GM12878 (cell line): ENCODE measurements around the gene FBN3. TPM values are rescaled to one million over a fixed set of nuclear protein-coding genes. Genes with fewer than 3 reads are reported as not detected.

Experiments used
- ATAC-seq: fragments of 200-7000 bp; cut with Tn5 transposase; 3 replicates; pipeline ENCODE4 v1.9.1; 2020; ENCODE audit warnings: mild to moderate bottlenecking, moderate library complexity
- BruUV-seq: library from RNA; stranded (reverse); fragments of 400-500 nt; replicated peaks from 2 replicates; lab custom pipeline; 2021; lab: Mats Ljungman, UMichigan
- CTCF ChIA-PET: fragments of 300-600 bp; sonication (Branson Sonifier 250); formaldehyde crosslinking; extraction: SDS; loops from one replicate; lab custom pipeline; 2021; ENCODE audit warnings: inconsistent platforms; lab: Yijun Ruan, JAX
- POLR2A ChIA-PET: fragments of 350-600 bp; formaldehyde crosslinking; extraction: SDS; loops from one replicate; lab custom pipeline; 2021; ENCODE audit warnings: inconsistent platforms; lab: Charles Lee
- RAD21 ChIA-PET: fragments of 300-600 bp; sonication (Branson Sonifier 250); formaldehyde crosslinking; loops from one replicate; lab custom pipeline; 2023; ENCODE audit warnings: antibody characterized with exemption; ENCODE audit not compliant: unreplicated experiment; lab: Charles Lee
- SMC1A ChIA-PET: fragments of 300-600 bp; sonication (Branson Sonifier 250); formaldehyde crosslinking; loops from one replicate; lab custom pipeline; 2023; ENCODE audit not compliant: unreplicated experiment, uncharacterized antibody; lab: Charles Lee
- DNase-seq: peaks from one replicate; pipeline ENCODE4 v3.0.0-alpha.2; 2011; ENCODE audit warnings: low read depth, low spot score
- FAIRE-seq: peaks from 3 replicates; lab custom pipeline; 2011; peaks lifted over from hg19 to GRCh38; lab: Jason Lieb, UNC
- H2AFZ ChIP-seq: 2 replicates; pipeline ENCODE4 v1.6.0; 2011; ENCODE audit warnings: low read depth, low read length, control low read depth; ENCODE audit not compliant: control insufficient read depth
- H3K27ac ChIP-seq: 2 replicates; pipeline ENCODE4 v1.5.1; 2011; ENCODE audit warnings: control low read depth; ENCODE audit not compliant: control insufficient read depth, insufficient read depth
- H3K27me3 ChIP-seq, 2 experiments: replicated peaks in 1 of 2; 2 replicates each; pipeline versions ENCODE4 v1.6.0 to v1.6.1; 2011; ENCODE audit warnings: low read length in 1 of 2; ENCODE audit not compliant: control insufficient read depth in 2 of 2, insufficient read depth in 2 of 2
- H3K36me3 ChIP-seq, 2 experiments: 2 replicates each; pipeline ENCODE4 v1.5.1; 2011; ENCODE audit warnings: low read length in 1 of 2; ENCODE audit not compliant: control insufficient read depth in 2 of 2, insufficient read depth in 2 of 2
- H3K4me1 ChIP-seq: 2 replicates; pipeline ENCODE4 v1.6.1; 2011; ENCODE audit warnings: mild to moderate bottlenecking, low read length, moderate library complexity, mixed read lengths; ENCODE audit not compliant: control insufficient read depth, insufficient read depth
- H3K4me2 ChIP-seq: 2 replicates; pipeline ENCODE4 v1.6.0; 2011; ENCODE audit warnings: control low read depth; ENCODE audit not compliant: control insufficient read depth, insufficient read depth
- H3K4me3 ChIP-seq: fragments of 200-600 bp; sonication (generic); 2 replicates; pipeline ENCODE4 v1.5.1; 2016
- H3K79me2 ChIP-seq: 2 replicates; pipeline ENCODE4 v1.6.0; 2011; ENCODE audit warnings: low read length; ENCODE audit not compliant: control insufficient read depth, insufficient read depth
- H3K9ac ChIP-seq: 2 replicates; pipeline ENCODE4 v1.8.0; 2011; ENCODE audit warnings: low read length, control low read depth, mixed read lengths; ENCODE audit not compliant: control insufficient read depth, insufficient read depth
- H3K9me3 ChIP-seq: replicated peaks from 3 replicates; pipeline ENCODE4 v1.5.1; 2011; ENCODE audit warnings: mild to moderate bottlenecking, low read length; ENCODE audit not compliant: control insufficient read depth, insufficient read depth
- H4K20me1 ChIP-seq: 2 replicates; pipeline ENCODE4 v1.6.0; 2011; ENCODE audit not compliant: control insufficient read depth, insufficient read depth
- ATF7 ChIP-seq: fragments of 450-650 bp; IDR thresholded peaks from 2 replicates; pipeline ENCODE4 v1.6.1; 2016; ENCODE audit warnings: low read depth, mild to moderate bottlenecking
- E4F1 ChIP-seq: fragments of 450-650 bp; IDR thresholded peaks from 2 replicates; pipeline ENCODE4 v1.6.1; 2018; ENCODE audit warnings: borderline replicate concordance, mild to moderate bottlenecking; ENCODE audit not compliant: partially characterized antibody
- HCFC1 ChIP-seq: fragments of 150-350 bp; IDR thresholded peaks from 2 replicates; pipeline ENCODE4 v1.6.1; 2014; ENCODE audit warnings: low read length
- LARP7 ChIP-seq: fragments of 450-650 bp; IDR thresholded peaks from 2 replicates; pipeline ENCODE4 v1.6.1; 2017; ENCODE audit warnings: mild to moderate bottlenecking
- MEF2B ChIP-seq: fragments of 450-650 bp; IDR thresholded peaks from 2 replicates; pipeline ENCODE4 v1.6.1; 2018; ENCODE audit warnings: mild to moderate bottlenecking, moderate library complexity; ENCODE audit not compliant: partially characterized antibody, poor library complexity, severe bottlenecking
- MXI1 ChIP-seq: fragments of 150-350 bp; IDR thresholded peaks from 2 replicates; pipeline ENCODE4 v1.6.1; 2011; ENCODE audit warnings: low read depth, mild to moderate bottlenecking, inconsistent platforms, low read length, improper control_type of control experiment
- NRF1 ChIP-seq: conservative IDR thresholded peaks from 2 replicates; pipeline ENCODE4 v1.6.1; 2011; ENCODE audit warnings: mild to moderate bottlenecking, low read depth, low read length, improper control_type of control experiment
- PAX8 ChIP-seq: fragments of 450-650 bp; IDR thresholded peaks from 2 replicates; pipeline ENCODE4 v1.6.1; 2017; ENCODE audit warnings: mild to moderate bottlenecking, moderate library complexity
- PKNOX1 ChIP-seq: fragments of 450-650 bp; IDR thresholded peaks from 2 replicates; pipeline ENCODE4 v1.6.1; 2016; ENCODE audit warnings: mild to moderate bottlenecking
- RELA ChIP-seq: fragments of 450-650 bp; IDR thresholded peaks from 2 replicates; pipeline ENCODE4 v1.8.0; 2014; ENCODE audit warnings: borderline replicate concordance; ENCODE audit not compliant: partially characterized antibody
- RFX5 ChIP-seq: IDR thresholded peaks from 2 replicates; pipeline ENCODE4 v1.6.1; 2011; ENCODE audit warnings: low read depth, low read length, improper control_type of control experiment
- RUNX3 ChIP-seq: IDR thresholded peaks from 2 replicates; pipeline ENCODE4 v1.6.1; 2012; ENCODE audit warnings: low read length, inconsistent platforms
- SMARCA5 ChIP-seq: fragments of 450-650 bp; IDR thresholded peaks from 2 replicates; pipeline ENCODE4 v1.6.1; 2017; ENCODE audit warnings: mild to moderate bottlenecking
- STAT3 ChIP-seq: IDR thresholded peaks from 2 replicates; pipeline ENCODE4 v1.6.1; 2011; ENCODE audit warnings: low read depth, low read length, improper control_type of control experiment
- USF2 ChIP-seq: IDR thresholded peaks from 2 replicates; pipeline ENCODE4 v1.6.1; 2011; ENCODE audit warnings: low read depth, low read length, improper control_type of control experiment, borderline replicate concordance
- ZBTB40 ChIP-seq: fragments of 450-650 bp; IDR thresholded peaks from 2 replicates; pipeline ENCODE4 v1.6.1; 2016; ENCODE audit warnings: mild to moderate bottlenecking, moderate library complexity, borderline replicate concordance
- WGBS: methylation state at CpG from one replicate; pipeline ENCODE4 v1.1.6; 2016; ENCODE audit warnings: low lambda C conversion rate; ENCODE audit not compliant: insufficient replicate concordance, insufficient coverage; ENCODE audit errors: missing lambda C conversion rate; 5-methylcytosine and 5-hydroxymethylcytosine counted together
- in situ Hi-C: fragments of 300-500 bp; cut with MboI; formaldehyde crosslinking; loops from 9 replicates; pipeline ENCODE4 v1.14.3; 2018; ENCODE audit warnings: mixed read lengths
- intact Hi-C: fragments of 100-400 bp; cut with micrococcal nuclease; formaldehyde crosslinking; loops from one replicate; pipeline ENCODE4 v1.14.2; 2022; ENCODE audit not compliant: unreplicated experiment
- polyA plus RNA-seq, 11 experiments: library from polyadenylated mRNA; depleted of rRNA in 4 of 11; unstranded in 6 of 11; stranded (reverse) in 5 of 11; fragments of >200 nt; fragmentation: Nextera tagmentation in 4 of 11; fragmentation: Illumina TruSeq in 1 of 11; extraction: Ambion mirVana in 4 of 11; extraction: Trizol in 1 of 11; gene quantifications; 1 replicate in 1 of 11; 2 replicates in 10 of 11; pipeline versions ENCODE4 v1.2.1 to v1.2.3, GENCODE V29; 2011 to 2016; ENCODE audit warnings: inconsistent platforms in 2 of 11, missing spikeins in 2 of 11, low read depth in 1 of 11
- total RNA-seq, 4 experiments: library from RNA; depleted of rRNA in 3 of 4; stranded (reverse); fragments of >200 nt in 3 of 4; fragmentation: Illumina TruSeq in 1 of 4; extraction: Trizol in 1 of 4; gene quantifications; 2 replicates each; pipeline versions ENCODE4 v1.2.1 to v1.2.3, GENCODE V29; 2013 to 2021
- TF ChIP-seq, protein P1 (sequence below): fragments of 450-650 bp; IDR thresholded peaks from 2 replicates; pipeline ENCODE4 v1.6.1; 2014; ENCODE audit warnings: mild to moderate bottlenecking

Gene FBN3
- total and polyA plus RNA-seq, 10 of the 15 experiments (the other 5 are each of a cell fraction or from before 2014, with no cell fraction given) = 0.05 TPM; not detected in 9

GRCh38 chr19:8039231-8039630 is 110.2 kb downstream of the FBN3 start:
- Histone ChIP-seq H3K4me2 (no peak overlapping the region), H3K4me3 (no peak overlapping the region), H4K20me1 (no peaks in the 10 kb centered on the region), H3K36me3 (no peaks in the 10 kb centered on the region), H3K9ac (no peak overlapping the region), H3K27ac (no peak overlapping the region), H3K27me3 (no peaks in the 10 kb centered on the region), H3K4me1 (no peaks in the 10 kb centered on the region), H3K9me3 (no peaks in the 10 kb centered on the region)
- no peak for ATAC-seq
- WGBS = 78% methylated on average over 3 of the region's 3 CpGs
- DNase-seq = no peak
- no TSS peak for BruUV-seq
- in situ Hi-C loops (no loop called here), intact Hi-C loops (no loop called here)
- no peak for FAIRE-seq
- ChIA-PET SMC1A (no interaction called here), POLR2A (no interaction called here), CTCF (no interaction called here), RAD21 (no interaction called here)
- TF ChIP-seq MXI1 = no peak
- no peak for TF ChIP-seq RELA
- TF ChIP-seq, protein P1, sequence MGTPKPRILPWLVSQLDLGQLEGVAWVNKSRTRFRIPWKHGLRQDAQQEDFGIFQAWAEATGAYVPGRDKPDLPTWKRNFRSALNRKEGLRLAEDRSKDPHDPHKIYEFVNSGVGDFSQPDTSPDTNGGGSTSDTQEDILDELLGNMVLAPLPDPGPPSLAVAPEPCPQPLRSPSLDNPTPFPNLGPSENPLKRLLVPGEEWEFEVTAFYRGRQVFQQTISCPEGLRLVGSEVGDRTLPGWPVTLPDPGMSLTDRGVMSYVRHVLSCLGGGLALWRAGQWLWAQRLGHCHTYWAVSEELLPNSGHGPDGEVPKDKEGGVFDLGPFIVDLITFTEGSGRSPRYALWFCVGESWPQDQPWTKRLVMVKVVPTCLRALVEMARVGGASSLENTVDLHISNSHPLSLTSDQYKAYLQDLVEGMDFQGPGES = no peak
- TF ChIP-seq PAX8 = no peak
- TF ChIP-seq RUNX3 = no peak
- no peak for TF ChIP-seq RFX5
- TF ChIP-seq USF2 = no peak
- no peak for TF ChIP-seq STAT3
- no peak for TF ChIP-seq ATF7
- TF ChIP-seq PKNOX1 = no peak
- no peak for TF ChIP-seq ZBTB40
- no peak for TF ChIP-seq E4F1
- no peak for TF ChIP-seq LARP7
- TF ChIP-seq SMARCA5 = no peak
- no peak for TF ChIP-seq MEF2B
- TF ChIP-seq NRF1 = no peak
- TF ChIP-seq HCFC1 = no peak
- TF ChIP-seq, all 136 proteins: peak for 0
- Histone ChIP-seq H2AFZ (no peak overlapping the region), H3K79me2 (no peaks in the 10 kb centered on the region)
